SK-N-MC (cell line): ENCODE data around the gene AKAP13.
"Not testable (repeated sequence)": the region's sequence is repeated elsewhere in the genome, so short reads cannot be mapped to it uniquely, and the experiment has no call there.

Experiments used
- DNase-seq: peaks from one replicate; pipeline ENCODE4 v3.0.0-alpha.2; 2011; ENCODE audit warnings: low read depth, low spot score
- H3K27ac ChIP-seq: fragments of 200-600 bp; sonication (generic); 2 replicates; pipeline ENCODE4 v1.5.1; 2016; ENCODE audit warnings: mixed run types
- H3K36me3 ChIP-seq: fragments of 200-600 bp; sonication (generic); 2 replicates; pipeline ENCODE4 v1.6.1; 2017; ENCODE audit warnings: antibody characterized with exemption, low read length, mixed read lengths; ENCODE audit not compliant: insufficient read depth
- H3K4me3 ChIP-seq: fragments of 200-600 bp; sonication (generic); 2 replicates; pipeline ENCODE4 v1.5.1; 2016
- H3K9ac ChIP-seq: fragments of 200-600 bp; sonication (generic); 2 replicates; pipeline ENCODE4 v1.8.0; 2017; ENCODE audit warnings: mixed run types, mixed read lengths; ENCODE audit not compliant: insufficient read length
- H3K9me3 ChIP-seq: fragments of 200-600 bp; sonication (generic); 2 replicates; pipeline ENCODE4 v1.6.1; 2017; ENCODE audit warnings: low read depth, mild to moderate bottlenecking, antibody characterized with exemption, low read length, moderate library complexity, mixed read lengths
- EZH2 ChIP-seq: fragments of 200-600 bp; sonication (generic); IDR thresholded peaks from one replicate; pipeline ENCODE4 v1.6.1; 2017; ENCODE audit warnings: antibody characterized with exemption
- FOXP2 ChIP-seq: optimal IDR thresholded peaks from 2 replicates; pipeline ENCODE3; 2011; ENCODE audit warnings: mild to moderate bottlenecking, moderate library complexity; ENCODE audit not compliant: insufficient read depth; ENCODE audit errors: extremely low read length, control extremely low read depth
- POLR2AphosphoS5 ChIP-seq: IDR thresholded peaks from 2 replicates; pipeline ENCODE4 v1.6.1; 2012; ENCODE audit warnings: mild to moderate bottlenecking, low read depth, low read length, borderline replicate concordance

The AKAP13 gene

GRCh38 chr15:85530079-85530478 lies 149.7 kb downstream of the AKAP13 start:
- no peak for DNase-seq
- no peak for TF ChIP-seq POLR2AphosphoS5
- no peaks in the 10 kb centered on the region for H3K9me3 ChIP-seq

GRCh38 chr15:85531083-85531482 lies 150.7 kb downstream of the AKAP13 start:
- Histone ChIP-seq H3K4me3 (no peak overlapping the region), H3K9ac (no peak overlapping the region), H3K9me3 (no peaks in the 10 kb centered on the region), H3K27ac (no peak overlapping the region), H3K36me3 (peaks cover 18% of the 10 kb centered on the region)
- TF ChIP-seq EZH2 (no peak), POLR2AphosphoS5 (no peak), FOXP2 (no peak)
- DNase-seq = no peak

More at GRCh38 chr15:85530079-85530478, 149.7 kb downstream of the AKAP13 start:
- Histone ChIP-seq H3K4me3 (no peak overlapping the region), H3K9ac (no peak overlapping the region), H3K27ac (no peak overlapping the region), H3K36me3 (peaks cover 15% of the 10 kb centered on the region)

GRCh38 chr15:85532689-85533088 lies 152.3 kb downstream of the AKAP13 start:
- H3K9ac ChIP-seq = no peak overlapping the region
- no peak overlapping the region for H3K4me3 ChIP-seq
- DNase-seq = no peak
- peaks cover 18% of the 10 kb centered on the region for H3K36me3 ChIP-seq
- TF ChIP-seq FOXP2 = no peak
- no peak for TF ChIP-seq EZH2
- no peak for TF ChIP-seq POLR2AphosphoS5
- H3K9me3 ChIP-seq = no peaks in the 10 kb centered on the region
- no peak overlapping the region for H3K27ac ChIP-seq

GRCh38 chr15:85534031-85534430 lies 153.6 kb downstream of the AKAP13 start:
- H3K9me3 ChIP-seq = no peaks in the 10 kb centered on the region
- H3K9ac ChIP-seq = no peak overlapping the region
- peaks cover 18% of the 10 kb centered on the region for H3K36me3 ChIP-seq
- TF ChIP-seq POLR2AphosphoS5 = no peak
- no peak for TF ChIP-seq EZH2
- no peak for TF ChIP-seq FOXP2
- no peak overlapping the region for H3K27ac ChIP-seq
- no peak for DNase-seq
- no peak overlapping the region for H3K4me3 ChIP-seq

- peaks cover 18% of the 10 kb centered on the region for H3K36me3 ChIP-seq
- DNase-seq, H3K4me3 ChIP-seq, H3K9me3 ChIP-seq, H3K9ac ChIP-seq, H3K27ac ChIP-seq: not testable (repeated sequence)
These were observed 155.3 kb downstream of the AKAP13 start for GRCh38 chr15:85535533-85536330.

GRCh38 chr15:85536341-85536740 lies 155.9 kb downstream of the AKAP13 start:
- no peak for DNase-seq
- no peak for TF ChIP-seq FOXP2
- no peak for TF ChIP-seq POLR2AphosphoS5
- TF ChIP-seq EZH2 = no peak
- Histone ChIP-seq H3K27ac (no peak overlapping the region), H3K4me3 (no peak overlapping the region), H3K36me3 (peaks cover 18% of the 10 kb centered on the region), H3K9me3 (no peaks in the 10 kb centered on the region), H3K9ac (no peak overlapping the region)

GRCh38 chr15:85539491-85539890 lies 159.1 kb downstream of the AKAP13 start:
- DNase-seq = no peak
- Histone ChIP-seq H3K36me3 (peaks cover 9% of the 10 kb centered on the region; the same call in 1 of the 2 replicates), H3K9me3 (no peaks in the 10 kb centered on the region), H3K9ac (no peak overlapping the region), H3K4me3 (no peak overlapping the region), H3K27ac (no peak overlapping the region)
- TF ChIP-seq POLR2AphosphoS5 (no peak), FOXP2 (no peak), EZH2 (no peak)

- TF ChIP-seq FOXP2 (no peak), POLR2AphosphoS5 (no peak), EZH2 (no peak)
- no peak overlapping the region for H3K9ac ChIP-seq
- no peak overlapping the region for H3K27ac ChIP-seq
- H3K9me3 ChIP-seq = no peaks in the 10 kb centered on the region
- no peak overlapping the region for H3K4me3 ChIP-seq
- H3K36me3 ChIP-seq = peaks cover 2% of the 10 kb centered on the region; the same call in 1 of the 2 replicates
- no peak for DNase-seq
These were observed 159.8 kb downstream of the AKAP13 start for GRCh38 chr15:85540085-85540797.

- TF ChIP-seq FOXP2 (no peak), POLR2AphosphoS5 (no peak), EZH2 (no peak)
- Histone ChIP-seq H3K4me3 (no peak overlapping the region), H3K9ac (no peak overlapping the region), H3K36me3 (no peaks in the 10 kb centered on the region), H3K9me3 (no peaks in the 10 kb centered on the region), H3K27ac (no peak overlapping the region)
- DNase-seq = no peak
These were observed 161.3 kb downstream of the AKAP13 start for GRCh38 chr15:85541744-85542143.
